NCI-H2107 treated with DMSO at 0.1 percent for 48 hours (cell line): Measurements from ENCODE around the gene AGPAT2.
A peak's percentile ranks its signal among the peaks of the same experiment; 100 is the strongest.

Experiments
- DNase-seq: peaks from one replicate; lab custom pipeline; 2025; ENCODE audit not compliant: unreplicated experiment; lab: John Stamatoyannopoulos, UW

The AGPAT2 gene

GRCh38 chr9:136629001-136629878, 58.0 kb downstream of the AGPAT2 start:
- no peak for DNase-seq

- no peak for DNase-seq
These were observed 59.0 kb downstream of the AGPAT2 start for GRCh38 chr9:136628268-136628667.

GRCh38 chr9:136627703-136628102, 59.6 kb downstream of the AGPAT2 start:
- DNase-seq, result no peak

GRCh38 chr9:136626740-136627642, 60.3 kb downstream of the AGPAT2 start:
- DNase-seq, result no peak

- DNase-seq, result no peak
These were observed 61.1 kb downstream of the AGPAT2 start for GRCh38 chr9:136626066-136626725.

GRCh38 chr9:136625101-136626065, 61.9 kb downstream of the AGPAT2 start:
- peak; percentile 71 for DNase-seq

- DNase-seq, result no peak
These were observed 62.9 kb downstream of the AGPAT2 start for GRCh38 chr9:136624184-136624951.

GRCh38 chr9:136623842-136624183, 63.4 kb downstream of the AGPAT2 start:
- no peak for DNase-seq
